Transverse colon (tissue), 4 donors: Measurements from ENCODE around the gene BRSK2. TPM values are rescaled to one million over a fixed set of nuclear protein-coding genes. Genes with fewer than 3 reads are reported as not detected.

Experiments
- DNase-seq: peaks from one replicate; pipeline ENCODE4 v3.0.0-alpha.2; 2019
- H3K27ac ChIP-seq, 4 donors: fragments of 200-600 bp; sonication (generic); 2 replicates each; pipeline ENCODE4 v1.5.1; 2016 to 2018; ENCODE audit warnings: inconsistent platforms in 4 of 4
- H3K27me3 ChIP-seq: fragments of 200-600 bp; sonication (generic); 2 replicates; pipeline ENCODE4 v1.5.1; 2017; ENCODE audit warnings: inconsistent platforms
- H3K36me3 ChIP-seq, 4 donors: fragments of 200-600 bp; sonication (generic); 2 replicates each; pipeline ENCODE4 v1.5.1; 2017 to 2019; ENCODE audit warnings: inconsistent platforms in 4 of 4
- H3K4me1 ChIP-seq, 4 donors: fragments of 200-600 bp; sonication (generic); 2 replicates each; pipeline ENCODE4 v1.5.1; 2017 to 2020; ENCODE audit warnings: inconsistent platforms in 4 of 4
- H3K4me3 ChIP-seq, 4 donors: fragments of 200-600 bp; sonication (generic); 1 replicate in 1 of 4; 2 replicates in 3 of 4; pipeline versions ENCODE4 v1.5.1 to v1.6.1; 2017 to 2019; ENCODE audit warnings: inconsistent platforms in 4 of 4
- H3K9me3 ChIP-seq, 2 donors: fragments of 200-600 bp; sonication (generic); 2 replicates each; pipeline ENCODE4 v1.5.1; 2017 to 2019; ENCODE audit warnings: inconsistent platforms in 2 of 2
- CTCF ChIP-seq, 5 experiments: fragments of 200-600 bp in 3 of 5; fragments of 450-650 bp in 2 of 5; sonication (generic) in 3 of 5; IDR thresholded peaks; 1 replicate in 2 of 5; 2 replicates in 3 of 5; pipeline ENCODE4 v1.5.1; 2016 to 2017; ENCODE audit warnings: antibody characterized with exemption in 5 of 5, inconsistent platforms in 3 of 5, mild to moderate bottlenecking in 2 of 5, moderate library complexity in 1 of 5
- EP300 ChIP-seq: sonication (generic); formaldehyde crosslinking; IDR thresholded peaks from one replicate; pipeline ENCODE4 v1.6.1; 2017; ENCODE audit warnings: antibody characterized with exemption, low read depth
- POLR2A ChIP-seq: fragments of 450-650 bp; IDR thresholded peaks from one replicate; pipeline ENCODE4 v1.6.1; 2016; ENCODE audit warnings: antibody characterized with exemption, mild to moderate bottlenecking, moderate library complexity
- POLR2AphosphoS5 ChIP-seq, 3 donors: sonication (generic); formaldehyde crosslinking; IDR thresholded peaks; one replicate each; pipeline ENCODE4 v1.6.1; 2016; ENCODE audit warnings: antibody characterized with exemption in 3 of 3
- WGBS, 2 donors: methylation state at CpG; one replicate each; pipeline ENCODE4 v1.1.5; 2018; ENCODE audit warnings: low coverage in 1 of 2; 5-methylcytosine and 5-hydroxymethylcytosine counted together
- in situ Hi-C, 4 donors: fragments of 200-750 bp; cut with MboI; loops; one replicate each; pipeline versions ENCODE4 v1.15.0 to v1.15.1; 2017; ENCODE audit warnings: low sequenced_read_pairs in 3 of 4, low pct_ligation_motif_present in 1 of 4, low pct_unique_long_range_greater_than_20kb in 1 of 4
- intact Hi-C: fragments of 100-400 bp; cut with DNase I; formaldehyde crosslinking; loops from one replicate; pipeline ENCODE4 v1.15.1; 2023; ENCODE audit warnings: low total_unique reads
- total RNA-seq, 4 donors: library from RNA; depleted of rRNA; stranded (reverse); fragments of >200 nt; gene quantifications; one replicate each; pipeline ENCODE4 v1.1.0, GENCODE V29; 2016

Gene BRSK2
- total RNA-seq, 4 donors from 2014 or later: 0.14 to 1.8 (median 0.95) TPM; not detected in 1

DNA sequence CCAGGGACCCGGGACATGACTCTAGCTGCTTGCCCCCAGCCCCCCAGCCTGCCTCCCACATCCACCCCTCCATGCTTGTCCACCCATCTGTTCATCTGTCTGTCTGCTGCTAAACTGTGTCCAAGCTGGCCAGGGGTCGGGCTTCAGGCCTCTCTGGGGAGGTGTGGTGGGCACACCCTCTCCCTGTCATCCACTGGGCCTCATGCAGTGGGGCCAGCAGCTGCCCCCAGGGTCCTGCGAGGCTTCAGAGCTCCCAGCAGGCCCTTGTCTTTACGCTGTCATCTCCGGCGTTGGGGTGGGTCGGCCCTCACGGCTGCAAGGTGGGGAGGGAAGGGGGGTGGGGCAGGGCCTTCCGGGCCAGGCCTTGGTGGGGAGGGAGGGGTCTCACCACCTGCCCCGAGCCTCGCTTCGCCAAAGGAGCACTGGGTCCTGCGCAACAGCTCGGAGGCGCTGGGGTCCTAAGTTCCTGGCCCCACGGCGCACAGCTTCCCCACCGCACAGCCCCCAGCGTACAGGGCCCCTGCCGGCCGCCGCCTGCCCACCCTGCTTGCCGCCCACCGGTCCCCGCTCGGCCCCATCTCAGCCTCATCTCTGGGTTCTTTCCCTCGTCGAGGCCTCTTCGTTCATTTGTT is 70.1 kb downstream of the BRSK2 start:
- Histone ChIP-seq H3K36me3 (no peaks in the 10 kb centered on the region), H3K9me3 (no peaks in the 10 kb centered on the region), H3K27me3 (no peaks in the 10 kb centered on the region), H3K4me3 (peak overlapping the region; percentile 4 to 44 (median 24)), H3K4me1 (peaks cover 16 to 32% (median 24%) of the 10 kb centered on the region in 4 donors), H3K27ac (peak overlapping the region; percentile 70 to 97 (median 87))
- TF ChIP-seq POLR2AphosphoS5 (IDR thresholded peaks at IDR 0.05): no peak
- TF ChIP-seq EP300: no peak
- no peak for TF ChIP-seq POLR2A
- no peak for TF ChIP-seq CTCF (IDR thresholded peaks at IDR 0.05)
- intact Hi-C loops (no loop called here), in situ Hi-C loops (no loop called here)
- WGBS, 2 donors: 47 to 49% methylated on average over 7 to 28 of the region's 29 CpGs
- DNase-seq: no peak

- Histone ChIP-seq H3K9me3 (no peaks in the 10 kb centered on the region), H3K27me3 (no peaks in the 10 kb centered on the region), H3K4me1 (peaks cover 16 to 32% (median 24%) of the 10 kb centered on the region in 4 donors), H3K27ac (peak overlapping the region; percentile 70 to 97 (median 87)), H3K4me3 (peak overlapping the region; percentile 21 to 44 (median 34)), H3K36me3 (no peaks in the 10 kb centered on the region)
- TF ChIP-seq POLR2AphosphoS5 (IDR thresholded peaks at IDR 0.05): peak in 2 of 3 donors; percentile 45 to 50
- TF ChIP-seq EP300: peak; percentile 59
- no peak for TF ChIP-seq POLR2A
- in situ Hi-C loops (no loop called here), intact Hi-C loops (no loop called here)
- WGBS, 2 donors: 0 to 65% methylated on average over 1 to 44 of the region's 44 CpGs
- DNase-seq: peak; percentile 57
Measured at GRCh38 chr11:1460396-1460985, 70.8 kb downstream of the BRSK2 start.

GRCh38 chr11:1460986-1461825 is 71.5 kb downstream of the BRSK2 start:
- in situ Hi-C loops (no loop called here), intact Hi-C loops (no loop called here)
- no peaks in the 10 kb centered on the region for H3K9me3 ChIP-seq
- TF ChIP-seq CTCF (IDR thresholded peaks at IDR 0.05) (no peak), POLR2AphosphoS5 (IDR thresholded peaks at IDR 0.05) (peak in 1 of 3 donors; percentile 20), EP300 (no peak)
- peak; percentile 28 for DNase-seq
- WGBS, 2 donors: 40 to 69% methylated on average over 3 to 48 of the region's 50 CpGs
- H3K36me3 ChIP-seq: no peaks in the 10 kb centered on the region
- H3K4me3 ChIP-seq: peak overlapping the region; percentile 21 to 42 (median 33)
- H3K4me1 ChIP-seq: peaks cover 16 to 32% (median 24%) of the 10 kb centered on the region in 4 donors
- peak overlapping the region; percentile 70 to 97 (median 87) for H3K27ac ChIP-seq
- H3K27me3 ChIP-seq: no peaks in the 10 kb centered on the region

DNA sequence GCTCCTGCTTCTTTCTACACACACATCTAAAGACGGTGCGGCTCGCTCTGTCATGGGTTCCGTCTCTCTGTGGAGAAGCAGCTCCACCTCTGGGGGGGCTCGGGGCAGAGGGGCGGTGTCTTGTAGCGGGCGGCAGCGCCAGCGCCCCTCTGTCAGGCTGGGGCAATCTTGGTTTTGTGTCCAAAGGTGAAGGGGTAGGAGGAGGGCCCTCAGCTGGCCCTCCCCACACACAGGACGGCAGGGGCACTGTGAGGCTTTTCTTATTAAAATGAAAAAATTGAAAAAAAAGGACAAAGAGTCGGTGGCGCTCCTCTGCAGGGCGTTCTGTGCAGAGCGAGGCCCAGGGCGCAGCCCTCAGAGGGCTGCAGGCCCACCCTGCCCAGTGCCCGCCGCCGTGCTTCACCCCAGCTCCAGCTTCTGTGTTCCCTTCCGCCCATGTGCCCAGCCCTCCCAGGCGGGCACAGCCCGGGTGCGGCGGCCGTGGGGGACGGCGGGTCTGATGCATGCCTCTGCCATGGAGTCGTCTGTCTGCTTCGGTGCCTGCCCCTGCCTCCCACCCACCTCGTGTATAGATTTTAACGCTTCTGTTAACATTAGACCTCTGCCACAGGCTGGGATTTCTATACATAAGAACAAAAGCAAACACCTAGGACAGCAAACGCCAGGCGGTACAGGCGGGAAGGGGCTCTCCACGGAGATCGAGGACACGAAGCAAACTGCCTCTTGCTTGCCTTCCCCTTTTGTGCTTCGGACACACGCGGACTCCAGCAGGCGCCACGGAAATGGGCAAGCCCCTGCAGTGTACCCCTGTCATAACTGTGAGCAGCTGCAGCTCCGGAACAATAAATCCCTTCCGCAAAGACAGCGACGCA is 72.3 kb downstream of the BRSK2 start:
- Histone ChIP-seq H3K4me3 (no peak overlapping the region), H3K4me1 (peaks cover 16 to 32% (median 24%) of the 10 kb centered on the region in 4 donors), H3K36me3 (no peaks in the 10 kb centered on the region), H3K27me3 (no peaks in the 10 kb centered on the region), H3K9me3 (no peaks in the 10 kb centered on the region), H3K27ac (peak overlapping the region; percentile 70 to 97 (median 87))
- no peak for DNase-seq
- TF ChIP-seq CTCF (IDR thresholded peaks at IDR 0.05) (no peak), EP300 (no peak), POLR2A (no peak), POLR2AphosphoS5 (IDR thresholded peaks at IDR 0.05) (no peak)
- 77 to 80% methylated on average over 8 to 29 of the region's 46 CpGs for WGBS, 2 donors
- in situ Hi-C loops (no loop called here), intact Hi-C loops (no loop called here)
